Thoracic aorta (tissue), 2 donors: ENCODE data around the gene CCDC27. TPM values are rescaled to one million over a fixed set of nuclear protein-coding genes. Genes with fewer than 3 reads are reported as not detected.

Experiments
- ATAC-seq: fragments of 150-250 bp; one replicate; pipeline ENCODE4 v1.8.0; 2017; ENCODE audit warnings: low read depth; ENCODE audit not compliant: insufficient number of reproducible peaks, low FRiP score
- DNase-seq: peaks from one replicate; pipeline ENCODE4 v3.0.0-alpha.2; 2020; ENCODE audit warnings: low spot score
- H3K27ac ChIP-seq, 2 donors: fragments of 200-600 bp; sonication (generic); 1 replicate in 1 of 2; 2 replicates in 1 of 2; pipeline ENCODE4 v1.5.1; 2016; ENCODE audit warnings: mild to moderate bottlenecking in 2 of 2, moderate library complexity in 2 of 2
- H3K27me3 ChIP-seq: fragments of 200-600 bp; sonication (generic); replicated peaks from 2 replicates; pipeline ENCODE4 v1.6.0; 2016; ENCODE audit warnings: mild to moderate bottlenecking; ENCODE audit not compliant: insufficient read depth
- H3K36me3 ChIP-seq: fragments of 200-600 bp; sonication (generic); one replicate; pipeline ENCODE4 v1.5.1; 2016
- H3K4me1 ChIP-seq, 2 donors: fragments of 200-600 bp; sonication (generic); 1 replicate in 1 of 2; 2 replicates in 1 of 2; pipeline versions ENCODE4 v1.5.1 to v1.6.0; 2016; ENCODE audit warnings: low read depth in 2 of 2, mild to moderate bottlenecking in 1 of 2; ENCODE audit not compliant: control insufficient read depth in 1 of 2
- H3K4me3 ChIP-seq: fragments of 200-600 bp; sonication (generic); 2 replicates; pipeline ENCODE4 v1.5.1; 2016; ENCODE audit warnings: mild to moderate bottlenecking
- H3K9me3 ChIP-seq: fragments of 200-600 bp; sonication (generic); 2 replicates; pipeline ENCODE4 v1.5.1; 2016
- CTCF ChIP-seq: fragments of 200-600 bp; sonication (generic); IDR thresholded peaks from one replicate; pipeline ENCODE4 v1.5.1; 2019; ENCODE audit warnings: antibody characterized with exemption
- total RNA-seq, 2 donors: library from RNA; depleted of rRNA; stranded (reverse); fragments of >200 nt; gene quantifications; one replicate each; pipeline versions ENCODE4 v1.1.0 to v1.2.3, GENCODE V29; 2016

CCDC27 gene
- total RNA-seq, 2 donors from 2014 or later, result not detected

- no peaks in the 10 kb centered on the region for H3K9me3 ChIP-seq
- no peak for TF ChIP-seq CTCF
- H3K4me1 ChIP-seq, result peaks cover 2 to 10% of the 10 kb centered on the region in 2 donors
- H3K27me3 ChIP-seq, result no peaks in the 10 kb centered on the region
- no peak overlapping the region for H3K4me3 ChIP-seq
- H3K36me3 ChIP-seq, result peaks cover 28% of the 10 kb centered on the region
- H3K27ac ChIP-seq, result no peak overlapping the region
- no peak for ATAC-seq
- no peak for DNase-seq
Measured at GRCh38 chr1:3777647-3778589, 25.7 kb downstream of the CCDC27 start.

GRCh38 chr1:3778590-3779264 lies 26.5 kb downstream of the CCDC27 start:
- peaks cover 33% of the 10 kb centered on the region for H3K36me3 ChIP-seq
- ATAC-seq (no peak), DNase-seq (no peak)
- no peaks in the 10 kb centered on the region for H3K27me3 ChIP-seq
- H3K9me3 ChIP-seq, result no peaks in the 10 kb centered on the region
- H3K4me3 ChIP-seq, result no peak overlapping the region
- no peak overlapping the region for H3K27ac ChIP-seq
- peaks cover 0 to 2% of the 10 kb centered on the region in 2 donors for H3K4me1 ChIP-seq
- no peak for TF ChIP-seq CTCF

- H3K4me3 ChIP-seq, result no peak overlapping the region
- ATAC-seq (no peak), DNase-seq (no peak)
- H3K9me3 ChIP-seq, result no peaks in the 10 kb centered on the region
- no peak for TF ChIP-seq CTCF
- H3K27me3 ChIP-seq, result no peaks in the 10 kb centered on the region
- no peaks in the 10 kb centered on the region for H3K4me1 ChIP-seq
- H3K36me3 ChIP-seq, result peaks cover 40% of the 10 kb centered on the region
- H3K27ac ChIP-seq, result no peak overlapping the region
Measured at GRCh38 chr1:3779265-3779911, 27.1 kb downstream of the CCDC27 start.

- Histone ChIP-seq H3K4me3 (no peak overlapping the region), H3K4me1 (no peaks in the 10 kb centered on the region), H3K36me3 (peaks cover 46% of the 10 kb centered on the region), H3K27me3 (no peaks in the 10 kb centered on the region), H3K9me3 (no peaks in the 10 kb centered on the region), H3K27ac (no peak overlapping the region)
- no peak for ATAC-seq
- TF ChIP-seq CTCF, result no peak
- no peak for DNase-seq
Measured at GRCh38 chr1:3779912-3780416, 27.7 kb downstream of the CCDC27 start.

GRCh38 chr1:3780901-3781300 lies 28.7 kb downstream of the CCDC27 start:
- no peak for ATAC-seq

More at GRCh38 chr1:3780901-3781300, 28.7 kb downstream of the CCDC27 start:
- no peaks in the 10 kb centered on the region for H3K27me3 ChIP-seq
- no peaks in the 10 kb centered on the region for H3K9me3 ChIP-seq
- H3K4me1 ChIP-seq, result no peaks in the 10 kb centered on the region
- TF ChIP-seq CTCF, result no peak
- no peak overlapping the region for H3K4me3 ChIP-seq
- H3K36me3 ChIP-seq, result peaks cover 53% of the 10 kb centered on the region
- H3K27ac ChIP-seq, result no peak overlapping the region
- DNase-seq, result no peak
